H1 (cell line): ENCODE results near the gene QSOX1. TPM values are rescaled to one million over a fixed set of nuclear protein-coding genes. Genes with fewer than 3 reads are reported as not detected.
A peak's percentile ranks its signal among the peaks of the same experiment; 100 is the strongest.

ENCODE experiments used
- CTCF ChIA-PET: fragments of 300-600 bp; sonication (Branson Sonifier 250); formaldehyde crosslinking; loops from one replicate; lab custom pipeline; 2021; ENCODE audit not compliant: partially characterized antibody; lab: Charles Lee
- POLR2A ChIA-PET: fragments of 300-600 bp; sonication (Branson Sonifier 250); formaldehyde crosslinking; loops from one replicate; lab custom pipeline; 2021; ENCODE audit warnings: inconsistent platforms; ENCODE audit not compliant: partially characterized antibody; lab: Charles Lee
- DNase-seq, 2 experiments: peaks; one replicate each; pipeline versions ENCODE4 v3.0.0 to v3.0.0-alpha.2; 2010 to 2022; ENCODE audit warnings: low spot score in 2 of 2, low read depth in 1 of 2, mixed read lengths in 1 of 2
- FAIRE-seq: peaks from 2 replicates; lab custom pipeline; 2011; peaks lifted over from hg19 to GRCh38; lab: Jason Lieb, UNC
- H2AFZ ChIP-seq: 2 replicates; pipeline ENCODE4 v1.8.1; 2012; ENCODE audit warnings: low read length, inconsistent platforms
- H2AK5ac ChIP-seq: 2 replicates; pipeline ENCODE4 v1.6.1; 2013; ENCODE audit warnings: low read depth, low read length
- H2BK120ac ChIP-seq: replicated peaks from 2 replicates; pipeline ENCODE3; 2013; ENCODE audit warnings: low read depth, low read length, inconsistent platforms
- H2BK12ac ChIP-seq: 2 replicates; pipeline ENCODE4 v1.6.1; 2013; ENCODE audit warnings: low read depth, low read length
- H2BK15ac ChIP-seq: 2 replicates; pipeline ENCODE4 v1.6.1; 2013; ENCODE audit warnings: low read length
- H2BK20ac ChIP-seq: 2 replicates; pipeline ENCODE4 v1.6.1; 2013; ENCODE audit warnings: low read length
- H2BK5ac ChIP-seq: 2 replicates; pipeline ENCODE4 v1.6.1; 2013; ENCODE audit warnings: low read depth, low read length
- H3K14ac ChIP-seq: 2 replicates; pipeline ENCODE4 v1.6.1; 2013; ENCODE audit warnings: inconsistent platforms; ENCODE audit not compliant: insufficient read length
- H3K18ac ChIP-seq: 2 replicates; pipeline ENCODE4 v1.6.1; 2013; ENCODE audit warnings: low read length; ENCODE audit errors: extremely low read depth
- H3K23ac ChIP-seq: 2 replicates; pipeline ENCODE4 v1.6.1; 2013; ENCODE audit warnings: inconsistent platforms; ENCODE audit not compliant: insufficient read length
- H3K23me2 ChIP-seq: 2 replicates; pipeline ENCODE4 v1.6.1; 2013; ENCODE audit warnings: low read depth, low read length
- H3K27ac ChIP-seq: 2 replicates; pipeline ENCODE4 v1.6.1; 2011; ENCODE audit warnings: low read depth, low read length, inconsistent platforms
- H3K27me3 ChIP-seq, 4 experiments: replicated peaks in 1 of 4; 1 replicate in 1 of 4; 2 replicates in 3 of 4; pipeline versions ENCODE4 v1.6.1 to v1.8.1; 2011 to 2013; ENCODE audit warnings: low read length in 3 of 4, mild to moderate bottlenecking in 3 of 4, inconsistent platforms in 2 of 4, mixed read lengths in 2 of 4, moderate library complexity in 1 of 4; ENCODE audit not compliant: control insufficient read depth in 3 of 4, insufficient read depth in 3 of 4; ENCODE audit errors: extremely low read depth in 1 of 4
- H3K36me3 ChIP-seq, 4 experiments: 2 replicates each; pipeline versions ENCODE4 v1.6.1 to v1.8.1; 2011 to 2013; ENCODE audit warnings: mild to moderate bottlenecking in 4 of 4, low read length in 3 of 4, moderate library complexity in 2 of 4, control low read depth in 1 of 4, inconsistent platforms in 1 of 4; ENCODE audit not compliant: insufficient read depth in 4 of 4, control insufficient read depth in 2 of 4
- H3K4ac ChIP-seq: replicated peaks from 2 replicates; pipeline ENCODE3; 2013; ENCODE audit warnings: low read length, low read depth, mixed read lengths, inconsistent platforms; ENCODE audit not compliant: insufficient read length
- H3K4me1 ChIP-seq, 4 experiments: replicated peaks in 1 of 4; 1 replicate in 1 of 4; 2 replicates in 3 of 4; pipeline versions ENCODE4 v1.6.1 to v1.8.1; 2011 to 2013; ENCODE audit warnings: low read length in 3 of 4, inconsistent platforms in 2 of 4, mixed read lengths in 1 of 4; ENCODE audit not compliant: insufficient read depth in 4 of 4, control insufficient read depth in 3 of 4
- H3K4me2 ChIP-seq, 2 experiments: 2 replicates each; pipeline versions ENCODE4 v1.6.1 to v1.8.1; 2011 to 2013; ENCODE audit warnings: low read depth in 2 of 2, low read length in 2 of 2, control low read depth in 1 of 2, inconsistent platforms in 1 of 2, mild to moderate bottlenecking in 1 of 2; ENCODE audit not compliant: insufficient read depth in 1 of 2
- H3K4me3 ChIP-seq, 4 experiments: fragments of 200-600, 300-600 bp in 1 of 4; sonication (generic), shearing (Covaris generic), sonication (Bioruptor Twin) in 1 of 4; 2 replicates each; pipeline versions ENCODE4 v1.5.1 to v1.8.1; 2011 to 2016; ENCODE audit warnings: low read length in 4 of 4, low read depth in 3 of 4, control low read depth in 2 of 4, inconsistent platforms in 2 of 4, mild to moderate bottlenecking in 2 of 4, mixed read lengths in 1 of 4, moderate library complexity in 1 of 4; ENCODE audit not compliant: insufficient read depth in 2 of 4; ENCODE audit errors: extremely low read depth in 1 of 4
- H3K56ac ChIP-seq: replicated peaks from 2 replicates; pipeline ENCODE3; 2013; ENCODE audit warnings: low read depth, mild to moderate bottlenecking, mixed read lengths, low read length, inconsistent platforms; ENCODE audit not compliant: insufficient read length
- H3K79me1 ChIP-seq: 2 replicates; pipeline ENCODE4 v1.6.1; 2013; ENCODE audit warnings: low read depth, low read length, control low read depth
- H3K79me2 ChIP-seq, 2 experiments: 2 replicates each; pipeline versions ENCODE4 v1.6.1 to v1.8.1; 2012 to 2013; ENCODE audit warnings: low read length in 2 of 2, mild to moderate bottlenecking in 2 of 2, inconsistent platforms in 1 of 2; ENCODE audit not compliant: insufficient read depth in 2 of 2, control insufficient read depth in 1 of 2
- H3K9ac ChIP-seq, 4 experiments: replicated peaks in 1 of 4; 1 replicate in 1 of 4; 2 replicates in 3 of 4; pipeline versions ENCODE4 v1.6.1 to v1.8.1; 2011 to 2013; ENCODE audit warnings: low read depth in 3 of 4, low read length in 3 of 4, control low read depth in 2 of 4, mild to moderate bottlenecking in 2 of 4, moderate library complexity in 2 of 4, inconsistent platforms in 1 of 4; ENCODE audit errors: extremely low read depth in 1 of 4
- H3K9me3 ChIP-seq, 2 experiments: 2 replicates each; pipeline versions ENCODE4 v1.6.1 to v1.8.1; 2012 to 2013; ENCODE audit warnings: mild to moderate bottlenecking in 2 of 2, moderate library complexity in 2 of 2, control low read depth in 1 of 2, inconsistent platforms in 1 of 2, low read depth in 1 of 2, low read length in 1 of 2, mixed read lengths in 1 of 2; ENCODE audit not compliant: insufficient read depth in 2 of 2
- H4K20me1 ChIP-seq, 2 experiments: replicated peaks in 1 of 2; 2 replicates each; pipeline versions ENCODE3 to v1.8.1; 2011 to 2013; ENCODE audit warnings: inconsistent platforms in 2 of 2, low read length in 2 of 2, mild to moderate bottlenecking in 1 of 2; ENCODE audit not compliant: insufficient read depth in 2 of 2, control insufficient read depth in 1 of 2
- H4K5ac ChIP-seq: 2 replicates; pipeline ENCODE4 v1.6.1; 2013; ENCODE audit warnings: low read length, low read depth, mixed read lengths, inconsistent platforms; ENCODE audit not compliant: insufficient read length
- H4K8ac ChIP-seq: 2 replicates; pipeline ENCODE4 v1.8.0; 2013; ENCODE audit warnings: mild to moderate bottlenecking, moderate library complexity, low read length, inconsistent platforms; ENCODE audit not compliant: insufficient read depth; ENCODE audit errors: extremely low read depth
- H4K91ac ChIP-seq: replicated peaks from 2 replicates; pipeline ENCODE3; 2013; ENCODE audit warnings: low read length, mixed read lengths, inconsistent platforms; ENCODE audit not compliant: insufficient read length
- ASH2L ChIP-seq: fragments of 200-600, 300-600 bp; sonication (generic); IDR thresholded peaks from one replicate; pipeline ENCODE4 v1.7.1; 2017; ENCODE audit warnings: low read length
- CBX8 ChIP-seq: fragments of 300-800, 300-1000 bp; sonication (generic); IDR thresholded peaks from 2 replicates; pipeline ENCODE4 v1.7.1; 2016; ENCODE audit warnings: low read depth, low read length, borderline replicate concordance
- CTBP2 ChIP-seq: IDR thresholded peaks from 2 replicates; pipeline ENCODE4 v1.7.0; 2011; ENCODE audit warnings: borderline replicate concordance, mild to moderate bottlenecking, moderate library complexity, mixed read lengths, low read length; ENCODE audit not compliant: insufficient read depth, insufficient read length
- E2F6 ChIP-seq: IDR thresholded peaks from 2 replicates; pipeline ENCODE4 v1.6.1; 2012; ENCODE audit warnings: inconsistent platforms
- KDM1A ChIP-seq: fragments of 200-600, 300-600 bp; sonication (generic); IDR thresholded peaks from 2 replicates; pipeline ENCODE4 v1.7.1; 2016; ENCODE audit warnings: mild to moderate bottlenecking, low read length, borderline replicate concordance
- MAFK ChIP-seq: IDR thresholded peaks from 2 replicates; pipeline ENCODE4 v1.6.1; 2012; ENCODE audit warnings: low read depth, mild to moderate bottlenecking, improper control_type of control experiment, low read length
- MAX ChIP-seq: IDR thresholded peaks from 2 replicates; pipeline ENCODE4 v1.6.1; 2012; ENCODE audit warnings: inconsistent platforms
- RNF2 ChIP-seq: fragments of 200-900, 300-1000 bp; sonication (generic); IDR thresholded peaks from 2 replicates; pipeline ENCODE4 v1.7.1; 2016; ENCODE audit warnings: borderline replicate concordance, low read depth, mild to moderate bottlenecking, antibody characterized with exemption, low read length; ENCODE audit not compliant: poor library complexity, severe bottlenecking; ENCODE audit errors: missing control alignments
- TBP ChIP-seq: IDR thresholded peaks from 2 replicates; pipeline ENCODE4 v1.6.1; 2011; ENCODE audit warnings: low read depth, low read length, improper control_type of control experiment
- WGBS, 2 experiments: shearing (Covaris generic) in 1 of 2; methylation state at CpG; one replicate each; pipeline versions ENCODE4 v1.1.6 to v1.1.7; 2013 to 2015; ENCODE audit warnings: low lambda C conversion rate in 2 of 2, mixed read lengths in 2 of 2, inconsistent platforms in 1 of 2, low coverage in 1 of 2, missing lambda C conversion rate in 1 of 2; ENCODE audit not compliant: insufficient replicate concordance in 2 of 2, insufficient coverage in 1 of 2, insufficient read length in 1 of 2; ENCODE audit errors: extremely low coverage in 1 of 2, missing lambda C conversion rate in 1 of 2; 5-methylcytosine and 5-hydroxymethylcytosine counted together
- polyA plus RNA-seq, 7 experiments: library from polyadenylated mRNA; depleted of rRNA in 3 of 7; stranded (reverse) in 5 of 7; unstranded in 2 of 7; fragments of >200 nt in 5 of 7; fragments of 200-250 nt in 2 of 7; gene quantifications; 1 replicate in 5 of 7; 2 replicates in 1 of 7; 4 replicates in 1 of 7; pipeline versions ENCODE4 v1.2.1 to v1.2.3, GENCODE V29; 2011 to 2013; ENCODE audit warnings: missing spikeins in 2 of 7, mixed read lengths in 2 of 7
- total RNA-seq: library from RNA; stranded (reverse); fragmentation: NEBNext Ultra II Directional; extraction: Animal tissue kit (Norgen Biotek cat#: 25700); gene quantifications from 2 replicates; pipeline ENCODE4 v1.2.1, GENCODE V29; 2021

QSOX1 gene
- total and polyA plus RNA-seq, 2 of the 8 experiments (the other 6 are each of a cell fraction or from before 2014, with no cell fraction given), result 97.7 to 123 TPM

DNA sequence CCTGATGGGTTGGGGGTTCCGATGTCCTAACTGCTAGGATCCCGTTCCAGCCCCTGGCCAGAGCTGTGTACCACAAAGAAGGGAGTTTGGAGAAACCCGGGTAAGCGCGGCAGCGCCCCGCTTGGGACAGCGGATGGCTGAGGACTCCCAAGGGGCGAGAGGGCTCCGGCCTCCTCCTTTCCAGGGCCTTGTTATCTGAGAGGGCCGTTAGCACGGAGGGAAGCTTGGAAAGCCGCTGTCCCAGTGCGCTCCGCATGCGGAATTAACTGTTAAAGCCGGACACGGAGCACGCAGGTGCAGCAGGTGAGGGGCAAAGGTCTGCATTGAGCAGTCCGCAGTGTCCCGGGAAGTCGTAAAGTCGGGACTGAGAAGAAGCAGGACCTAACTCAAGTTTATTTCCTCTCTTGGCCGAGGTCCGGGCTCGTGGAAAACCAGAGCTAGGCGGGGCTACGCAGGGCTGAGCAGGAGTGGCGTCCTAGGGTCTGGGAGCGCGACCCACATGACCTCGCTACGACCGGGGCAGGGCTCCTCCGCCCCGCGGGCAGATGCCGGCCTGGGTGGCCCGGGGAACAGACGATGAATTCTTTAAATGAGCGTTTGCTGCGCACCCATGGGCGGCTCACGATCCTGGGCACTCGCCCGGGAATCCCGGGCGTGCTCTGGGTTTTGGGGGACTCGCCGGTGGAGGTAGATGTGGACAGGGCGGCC, 79.9 kb downstream of the QSOX1 start:
- H3K14ac ChIP-seq, result no peak overlapping the region
- H3K9me3 ChIP-seq, result no peaks in the 10 kb centered on the region; a peak in 1 of 4 replicates
- H3K79me1 ChIP-seq, result no peaks in the 10 kb centered on the region
- no peak overlapping the region for H3K27ac ChIP-seq
- no peak overlapping the region; the same call in 1 of the 2 replicates for H2BK5ac ChIP-seq
- FAIRE-seq, result no peak
- POLR2A ChIA-PET, result interaction anchor here (1.2 to 4.0 kb wide), 5 partner anchors 10 to 65 kb away, joined by 5 to 26 read pairs (median 12); no protein-coding TSS in a partner anchor
- no peak overlapping the region for H4K5ac ChIP-seq
- no peak overlapping the region; a peak in 1 of 7 replicates for H3K9ac ChIP-seq
- H2BK20ac ChIP-seq, result peak overlapping the region; percentile 93
- CTCF ChIA-PET, result interaction anchor here (0.8 to 6.9 kb wide), 8 partner anchors 9 to 870 kb away, joined by 3 to 65 read pairs (median 4); no protein-coding TSS in a partner anchor
- H3K4me3 ChIP-seq, result peak overlapping the region; percentile 31 to 66 (median 50); a peak in 7 of 8 replicates
- H4K20me1 ChIP-seq, result peaks cover 0 to 12% of the 10 kb centered on the region in 2 experiments
- peak overlapping the region; percentile 4; the same call in 1 of the 2 replicates for H2BK15ac ChIP-seq
- no peak overlapping the region for H2BK120ac ChIP-seq
- H3K23me2 ChIP-seq, result peaks cover 33% of the 10 kb centered on the region; the same call in 1 of the 2 replicates
- H2BK12ac ChIP-seq, result peak overlapping the region; percentile 96; the same call in 1 of the 2 replicates
- H3K79me2 ChIP-seq, result no peaks in the 10 kb centered on the region
- peak overlapping the region; percentile 38; the same call in 1 of the 2 replicates for H3K18ac ChIP-seq
- peaks cover 40 to 75% (median 68%) of the 10 kb centered on the region in 4 experiments for H3K27me3 ChIP-seq
- H4K8ac ChIP-seq, result no peak overlapping the region
- 0 out of 2 replicates have a peak overlapping the region, but pooled peaks have one; percentile 55 for H2AFZ ChIP-seq
- peak overlapping the region; percentile 91 to 98 for H3K4me2 ChIP-seq
- H3K4ac ChIP-seq, result no peak overlapping the region
- no peak overlapping the region for H3K23ac ChIP-seq
- peak in 1 of 2 experiments; percentile 84 for DNase-seq
- 1% methylated on average over 51 of the region's 51 CpGs; no CpG with 5 or more reads in 1 of the 2 experiments for WGBS, 2 experiments
- no peak overlapping the region for H2AK5ac ChIP-seq
- H3K56ac ChIP-seq, result no peak overlapping the region
- H3K4me1 ChIP-seq, result peaks cover 26 to 53% (median 36%) of the 10 kb centered on the region in 4 experiments
- H4K91ac ChIP-seq, result no peak overlapping the region
- H3K36me3 ChIP-seq, result no peaks in the 10 kb centered on the region; a peak in 1 of 8 replicates
- peak; percentile 19 for TF ChIP-seq RNF2
- TF ChIP-seq MAX, result peak; percentile 52
- TF ChIP-seq MAFK, result no peak
- peak; percentile 57; the same call in 1 of the 2 replicates for TF ChIP-seq CBX8
- peak; percentile 21 for TF ChIP-seq ASH2L
- TF ChIP-seq CTBP2, result peak; percentile 88
- TF ChIP-seq E2F6, result no peak
- 0 out of 2 replicates have a peak, but pooled peaks have one; percentile 9 for TF ChIP-seq KDM1A
- no peak for TF ChIP-seq TBP
